Pulmonary artery endothelial cell (primary cell): Measurements from ENCODE around the gene POLR3F. TPM values are rescaled to one million over a fixed set of nuclear protein-coding genes. Genes with fewer than 3 reads are reported as not detected.
"Not testable (repeated sequence)": the region's sequence is repeated elsewhere in the genome, so short reads cannot be mapped to it uniquely, and the experiment has no call there.

Experiments used
- DNase-seq: peaks from one replicate; pipeline ENCODE4 v3.0.0-alpha.2; 2011; ENCODE audit warnings: low read depth, low spot score
- total RNA-seq: library from RNA; depleted of rRNA; stranded (reverse); fragments of >200 nt; gene quantifications from 2 replicates; pipeline ENCODE4 v1.2.3, GENCODE V29; 2014

POLR3F gene
- total RNA-seq, 1 donor from 2014 or later: 15.6 TPM

GRCh38 chr20:18504479-18505060 lies 37.4 kb downstream of the POLR3F start:
- no peak for DNase-seq

GRCh38 chr20:18506744-18507143 lies 39.6 kb downstream of the POLR3F start:
- DNase-seq: no peak

- peak; percentile 92 for DNase-seq
Measured at GRCh38 chr20:18507218-18508191, 40.3 kb downstream of the POLR3F start, which contains the start of gene SEC23B. Gene SEC23B, plus strand, starts transcription at chr20:18507940. Its CDS starts 2,896 bp downstream, at chr20:18510836.

- no peak for DNase-seq
Measured at GRCh38 chr20:18511571-18511970, 44.4 kb downstream of the POLR3F start.

GRCh38 chr20:18513208-18513607 lies 46.0 kb downstream of the POLR3F start:
- no peak for DNase-seq

GRCh38 chr20:18514127-18514526 lies 46.9 kb downstream of the POLR3F start:
- no peak for DNase-seq

- DNase-seq: no peak
Measured at GRCh38 chr20:18515973-18516372, 48.8 kb downstream of the POLR3F start.

- DNase-seq: not testable (repeated sequence)
Measured at GRCh38 chr20:18522066-18522465, 54.9 kb downstream of the POLR3F start.

GRCh38 chr20:18523066-18523465 lies 55.9 kb downstream of the POLR3F start:
- no peak for DNase-seq

- no peak for DNase-seq
Measured at GRCh38 chr20:18524646-18525045, 57.5 kb downstream of the POLR3F start.

- DNase-seq: not testable (repeated sequence)
Measured at GRCh38 chr20:18526761-18527160, 59.6 kb downstream of the POLR3F start.

- DNase-seq: no peak
Measured at GRCh38 chr20:18527339-18527738, 60.1 kb downstream of the POLR3F start.

- DNase-seq: no peak
Measured at GRCh38 chr20:18527836-18528235, 60.6 kb downstream of the POLR3F start.

GRCh38 chr20:18529041-18529440 lies 61.9 kb downstream of the POLR3F start:
- no peak for DNase-seq

- DNase-seq: no peak
Measured at GRCh38 chr20:18532626-18533025, 65.4 kb downstream of the POLR3F start.

- DNase-seq: no peak
Measured at GRCh38 chr20:18533491-18533890, 66.3 kb downstream of the POLR3F start.

GRCh38 chr20:18533978-18534644 lies 66.9 kb downstream of the POLR3F start:
- no peak for DNase-seq

Other genes with a start within 250 kb of the POLR3F start
- gene ZNF133, start 178.9 kb upstream of the POLR3F start, total RNA-seq: 16.2 and 16.7 TPM in 2 replicates
- gene DZANK1, start 360 bp upstream of the POLR3F start, total RNA-seq: 0.66 and 0.81 TPM in 2 replicates
- 13.6 and 15.7 TPM in 2 replicates for gene RBBP9, start 29.8 kb downstream of the POLR3F start, total RNA-seq
- 49.2 and 64.4 TPM in 2 replicates for gene SEC23B, start 40.5 kb downstream of the POLR3F start, total RNA-seq
- 40.9 and 114 TPM in 2 replicates for gene SMIM26, start 100.0 kb downstream of the POLR3F start, total RNA-seq
- 84.4 and 146 TPM in 2 replicates for gene DTD1, start 120.7 kb downstream of the POLR3F start, total RNA-seq